SIG-M5 treated with dmso at 0.1 percent for 504 hours (cell line): Measurements from ENCODE around the gene ZNF326.
"Not testable (repeated sequence)": the region's sequence is repeated elsewhere in the genome, so short reads cannot be mapped to it uniquely, and the experiment has no call there.

Experiments
- DNase-seq: peaks from one replicate; lab custom pipeline; 2025; ENCODE audit not compliant: unreplicated experiment; lab: John Stamatoyannopoulos, UW

The ZNF326 gene

GRCh38 chr1:89966656-89967055 is 28.3 kb upstream of the ZNF326 start:
- DNase-seq, result no peak

GRCh38 chr1:89971600-89971999 is 23.3 kb upstream of the ZNF326 start:
- no peak for DNase-seq

GRCh38 chr1:89972024-89972423 is 22.9 kb upstream of the ZNF326 start:
- no peak for DNase-seq

- no peak for DNase-seq
These were observed 21.3 kb upstream of the ZNF326 start for GRCh38 chr1:89973471-89974127.

- no peak for DNase-seq
These were observed 20.7 kb upstream of the ZNF326 start for GRCh38 chr1:89974256-89974655.

- no peak for DNase-seq
These were observed 20.0 kb upstream of the ZNF326 start for GRCh38 chr1:89974696-89975470.

- peak; percentile 66 for DNase-seq
These were observed 19.3 kb upstream of the ZNF326 start for GRCh38 chr1:89975540-89976125.

GRCh38 chr1:89978755-89979154 is 16.2 kb upstream of the ZNF326 start:
- DNase-seq, result no peak

GRCh38 chr1:89980605-89981004 is 14.3 kb upstream of the ZNF326 start:
- no peak for DNase-seq

GRCh38 chr1:89982846-89983245 is 12.1 kb upstream of the ZNF326 start:
- not testable (repeated sequence) for DNase-seq

- DNase-seq, result not testable (repeated sequence)
These were observed 10.3 kb upstream of the ZNF326 start for GRCh38 chr1:89984564-89985116.

- no peak for DNase-seq
These were observed 8.9 kb upstream of the ZNF326 start for GRCh38 chr1:89986020-89986419.

GRCh38 chr1:89987159-89987819 is 7.6 kb upstream of the ZNF326 start:
- DNase-seq, result peak; percentile 73

GRCh38 chr1:89989099-89989498 is 5.8 kb upstream of the ZNF326 start:
- no peak for DNase-seq

GRCh38 chr1:89989799-89990198 is 5.1 kb upstream of the ZNF326 start:
- DNase-seq, result no peak

- no peak for DNase-seq
These were observed 3.7 kb upstream of the ZNF326 start for GRCh38 chr1:89990976-89991831.

- DNase-seq, result no peak
These were observed 1.4 kb upstream of the ZNF326 start for GRCh38 chr1:89993541-89993940.

GRCh38 chr1:89994231-89994804 is 592 bp upstream of the ZNF326 start:
- DNase-seq, result no peak

GRCh38 chr1:89995598-89996449 is 914 bp downstream of the ZNF326 start:
- DNase-seq, result peak; percentile 43
